ENCODE measurements around the gene CD300LD. TPM values are rescaled to one million over a fixed set of nuclear protein-coding genes. Genes with fewer than 3 reads are reported as not detected.

Gene CD300LD
- total and polyA plus RNA-seq, 2 of the 8 experiments (the other 6 are each of a cell fraction or from before 2014, with no cell fraction given) = not detected

- WGBS, 2 experiments (ENCODE audit: extremely low coverage in 1 of 2, insufficient coverage in 1 of 2, insufficient read length in 1 of 2, insufficient replicate concordance in 2 of 2, low coverage in 1 of 2, low lambda C conversion rate in 2 of 2, missing lambda C conversion rate in 1 of 2) = 87% methylated on average over 10 of the region's 10 CpGs; no CpG with 5 or more reads in 1 of the 2 experiments
- H3K79me2 ChIP-seq (ENCODE audit: control insufficient read depth in 1 of 2, insufficient read depth in 2 of 2, low read length in 2 of 2) = no peaks in the 10 kb centered on the region
- H3K14ac ChIP-seq (ENCODE audit: insufficient read length) = no peak overlapping the region
- H2BK5ac ChIP-seq (ENCODE audit: low read depth, low read length) = no peak overlapping the region
- FAIRE-seq (no peak), DNase-seq (ENCODE audit: low read depth in 1 of 2, low spot score in 2 of 2) (no peak)
- no peak overlapping the region for H2AFZ ChIP-seq (ENCODE audit: low read length)
- no peak overlapping the region for H4K8ac ChIP-seq (ENCODE audit: extremely low read depth, insufficient read depth, low read length)
- H3K4ac ChIP-seq (replicated peaks; ENCODE audit: insufficient read length, low read depth, low read length) = no peak overlapping the region
- no peaks in the 10 kb centered on the region for H3K9me3 ChIP-seq (ENCODE audit: insufficient read depth in 2 of 2, low read depth in 1 of 2, low read length in 1 of 2)
- no peak overlapping the region for H3K4me2 ChIP-seq (ENCODE audit: insufficient read depth in 1 of 2, low read depth in 2 of 2, low read length in 2 of 2)
- H3K4me3 ChIP-seq (ENCODE audit: extremely low read depth in 1 of 4, insufficient read depth in 2 of 4, low read depth in 3 of 4, low read length in 4 of 4) = no peak overlapping the region
- H3K4me1 ChIP-seq (replicated peaks in 1 of 4; ENCODE audit: control insufficient read depth in 3 of 4, insufficient read depth in 4 of 4, low read length in 3 of 4) = no peaks in the 10 kb centered on the region
- ChIA-PET POLR2A (ENCODE audit: partially characterized antibody) (interaction anchor here (0.6 kb wide), 1 partner anchor 14 kb away, joined by 3 read pairs; the partner anchor contains the start of gene CD300LD), CTCF (ENCODE audit: partially characterized antibody) (interaction anchor here (1.1 to 2.1 kb wide), 4 partner anchors 35 to 226 kb away, joined by 3 to 7 read pairs (median 4); no protein-coding TSS in a partner anchor)
- no peak overlapping the region for H2BK15ac ChIP-seq (ENCODE audit: low read length)
- no peak overlapping the region for H2BK20ac ChIP-seq (ENCODE audit: low read length)
- H3K9ac ChIP-seq (replicated peaks in 1 of 4; ENCODE audit: extremely low read depth in 1 of 4, low read depth in 3 of 4, low read length in 3 of 4) = no peak overlapping the region
- H4K20me1 ChIP-seq (replicated peaks in 1 of 2; ENCODE audit: control insufficient read depth in 1 of 2, insufficient read depth in 2 of 2, low read length in 2 of 2) = peaks cover 0 to 1% of the 10 kb centered on the region in 2 experiments
- no peaks in the 10 kb centered on the region; the same call in 1 of the 2 replicates for H3K23me2 ChIP-seq (ENCODE audit: low read depth, low read length)
- no peak overlapping the region for H4K5ac ChIP-seq (ENCODE audit: insufficient read length, low read depth, low read length)
- no peak overlapping the region for H3K18ac ChIP-seq (ENCODE audit: extremely low read depth, low read length)
- H3K36me3 ChIP-seq (ENCODE audit: control insufficient read depth in 2 of 4, insufficient read depth in 4 of 4, low read length in 3 of 4) = no peaks in the 10 kb centered on the region
- H3K56ac ChIP-seq (replicated peaks; ENCODE audit: insufficient read length, low read depth, low read length) = no peak overlapping the region
- H2AK5ac ChIP-seq (ENCODE audit: low read depth, low read length) = no peak overlapping the region
- no peak overlapping the region for H4K91ac ChIP-seq (replicated peaks; ENCODE audit: insufficient read length, low read length)
- H2BK120ac ChIP-seq (replicated peaks; ENCODE audit: low read depth, low read length) = no peak overlapping the region
- H3K23ac ChIP-seq (ENCODE audit: insufficient read length) = no peak overlapping the region
- no peak overlapping the region for H3K27ac ChIP-seq (ENCODE audit: low read depth, low read length)
- H2BK12ac ChIP-seq (ENCODE audit: low read depth, low read length) = no peak overlapping the region
- H3K79me1 ChIP-seq (ENCODE audit: low read depth, low read length) = no peaks in the 10 kb centered on the region
- H3K27me3 ChIP-seq (replicated peaks in 1 of 4; ENCODE audit: control insufficient read depth in 3 of 4, extremely low read depth in 1 of 4, insufficient read depth in 3 of 4, low read length in 3 of 4) = peaks cover 0 to 3% (median under 1%) of the 10 kb centered on the region in 4 experiments; a peak in 2 of 7 replicates
- no peak for TF ChIP-seq KDM1A (IDR thresholded peaks at IDR 0.05; ENCODE audit: borderline replicate concordance, low read length)
- no peak for TF ChIP-seq RNF2 (IDR thresholded peaks at IDR 0.05; ENCODE audit: borderline replicate concordance, low read depth, low read length, missing control alignments, poor library complexity, severe bottlenecking)
- TF ChIP-seq MAX (IDR thresholded peaks at IDR 0.05) = no peak
- TF ChIP-seq E2F6 (IDR thresholded peaks at IDR 0.05) = no peak
Observed at GRCh38 chr17:74605361-74605760, 13.3 kb upstream of the CD300LD start.

Measured in H1 (cell line).